H1 (cell line): ENCODE results near the gene CACNA2D3. TPM values are rescaled to one million over a fixed set of nuclear protein-coding genes. Genes with fewer than 3 reads are reported as not detected.

ENCODE experiments used
- CTCF ChIA-PET: fragments of 300-600 bp; sonication (Branson Sonifier 250); formaldehyde crosslinking; loops from one replicate; lab custom pipeline; 2021; ENCODE audit not compliant: partially characterized antibody; lab: Charles Lee
- POLR2A ChIA-PET: fragments of 300-600 bp; sonication (Branson Sonifier 250); formaldehyde crosslinking; loops from one replicate; lab custom pipeline; 2021; ENCODE audit warnings: inconsistent platforms; ENCODE audit not compliant: partially characterized antibody; lab: Charles Lee
- DNase-seq, 2 experiments: peaks; one replicate each; pipeline versions ENCODE4 v3.0.0 to v3.0.0-alpha.2; 2010 to 2022; ENCODE audit warnings: low spot score in 2 of 2, low read depth in 1 of 2, mixed read lengths in 1 of 2
- FAIRE-seq: peaks from 2 replicates; lab custom pipeline; 2011; peaks lifted over from hg19 to GRCh38; lab: Jason Lieb, UNC
- H2AFZ ChIP-seq: 2 replicates; pipeline ENCODE4 v1.8.1; 2012; ENCODE audit warnings: low read length, inconsistent platforms
- H2AK5ac ChIP-seq: 2 replicates; pipeline ENCODE4 v1.6.1; 2013; ENCODE audit warnings: low read depth, low read length
- H2BK120ac ChIP-seq: replicated peaks from 2 replicates; pipeline ENCODE3; 2013; ENCODE audit warnings: low read depth, low read length, inconsistent platforms
- H2BK12ac ChIP-seq: 2 replicates; pipeline ENCODE4 v1.6.1; 2013; ENCODE audit warnings: low read depth, low read length
- H2BK15ac ChIP-seq: 2 replicates; pipeline ENCODE4 v1.6.1; 2013; ENCODE audit warnings: low read length
- H2BK20ac ChIP-seq: 2 replicates; pipeline ENCODE4 v1.6.1; 2013; ENCODE audit warnings: low read length
- H2BK5ac ChIP-seq: 2 replicates; pipeline ENCODE4 v1.6.1; 2013; ENCODE audit warnings: low read depth, low read length
- H3K14ac ChIP-seq: 2 replicates; pipeline ENCODE4 v1.6.1; 2013; ENCODE audit warnings: inconsistent platforms; ENCODE audit not compliant: insufficient read length
- H3K18ac ChIP-seq: 2 replicates; pipeline ENCODE4 v1.6.1; 2013; ENCODE audit warnings: low read length; ENCODE audit errors: extremely low read depth
- H3K23ac ChIP-seq: 2 replicates; pipeline ENCODE4 v1.6.1; 2013; ENCODE audit warnings: inconsistent platforms; ENCODE audit not compliant: insufficient read length
- H3K23me2 ChIP-seq: 2 replicates; pipeline ENCODE4 v1.6.1; 2013; ENCODE audit warnings: low read depth, low read length
- H3K27ac ChIP-seq: 2 replicates; pipeline ENCODE4 v1.6.1; 2011; ENCODE audit warnings: low read depth, low read length, inconsistent platforms
- H3K27me3 ChIP-seq, 4 experiments: replicated peaks in 1 of 4; 1 replicate in 1 of 4; 2 replicates in 3 of 4; pipeline versions ENCODE4 v1.6.1 to v1.8.1; 2011 to 2013; ENCODE audit warnings: low read length in 3 of 4, mild to moderate bottlenecking in 3 of 4, inconsistent platforms in 2 of 4, mixed read lengths in 2 of 4, moderate library complexity in 1 of 4; ENCODE audit not compliant: control insufficient read depth in 3 of 4, insufficient read depth in 3 of 4; ENCODE audit errors: extremely low read depth in 1 of 4
- H3K36me3 ChIP-seq, 4 experiments: 2 replicates each; pipeline versions ENCODE4 v1.6.1 to v1.8.1; 2011 to 2013; ENCODE audit warnings: mild to moderate bottlenecking in 4 of 4, low read length in 3 of 4, moderate library complexity in 2 of 4, control low read depth in 1 of 4, inconsistent platforms in 1 of 4; ENCODE audit not compliant: insufficient read depth in 4 of 4, control insufficient read depth in 2 of 4
- H3K4ac ChIP-seq: replicated peaks from 2 replicates; pipeline ENCODE3; 2013; ENCODE audit warnings: low read length, low read depth, mixed read lengths, inconsistent platforms; ENCODE audit not compliant: insufficient read length
- H3K4me1 ChIP-seq, 4 experiments: replicated peaks in 1 of 4; 1 replicate in 1 of 4; 2 replicates in 3 of 4; pipeline versions ENCODE4 v1.6.1 to v1.8.1; 2011 to 2013; ENCODE audit warnings: low read length in 3 of 4, inconsistent platforms in 2 of 4, mixed read lengths in 1 of 4; ENCODE audit not compliant: insufficient read depth in 4 of 4, control insufficient read depth in 3 of 4
- H3K4me2 ChIP-seq, 2 experiments: 2 replicates each; pipeline versions ENCODE4 v1.6.1 to v1.8.1; 2011 to 2013; ENCODE audit warnings: low read depth in 2 of 2, low read length in 2 of 2, control low read depth in 1 of 2, inconsistent platforms in 1 of 2, mild to moderate bottlenecking in 1 of 2; ENCODE audit not compliant: insufficient read depth in 1 of 2
- H3K4me3 ChIP-seq, 4 experiments: fragments of 200-600, 300-600 bp in 1 of 4; sonication (generic), shearing (Covaris generic), sonication (Bioruptor Twin) in 1 of 4; 2 replicates each; pipeline versions ENCODE4 v1.5.1 to v1.8.1; 2011 to 2016; ENCODE audit warnings: low read length in 4 of 4, low read depth in 3 of 4, control low read depth in 2 of 4, inconsistent platforms in 2 of 4, mild to moderate bottlenecking in 2 of 4, mixed read lengths in 1 of 4, moderate library complexity in 1 of 4; ENCODE audit not compliant: insufficient read depth in 2 of 4; ENCODE audit errors: extremely low read depth in 1 of 4
- H3K56ac ChIP-seq: replicated peaks from 2 replicates; pipeline ENCODE3; 2013; ENCODE audit warnings: low read depth, mild to moderate bottlenecking, mixed read lengths, low read length, inconsistent platforms; ENCODE audit not compliant: insufficient read length
- H3K79me1 ChIP-seq: 2 replicates; pipeline ENCODE4 v1.6.1; 2013; ENCODE audit warnings: low read depth, low read length, control low read depth
- H3K79me2 ChIP-seq, 2 experiments: 2 replicates each; pipeline versions ENCODE4 v1.6.1 to v1.8.1; 2012 to 2013; ENCODE audit warnings: low read length in 2 of 2, mild to moderate bottlenecking in 2 of 2, inconsistent platforms in 1 of 2; ENCODE audit not compliant: insufficient read depth in 2 of 2, control insufficient read depth in 1 of 2
- H3K9ac ChIP-seq, 4 experiments: replicated peaks in 1 of 4; 1 replicate in 1 of 4; 2 replicates in 3 of 4; pipeline versions ENCODE4 v1.6.1 to v1.8.1; 2011 to 2013; ENCODE audit warnings: low read depth in 3 of 4, low read length in 3 of 4, control low read depth in 2 of 4, mild to moderate bottlenecking in 2 of 4, moderate library complexity in 2 of 4, inconsistent platforms in 1 of 4; ENCODE audit errors: extremely low read depth in 1 of 4
- H3K9me3 ChIP-seq, 2 experiments: 2 replicates each; pipeline versions ENCODE4 v1.6.1 to v1.8.1; 2012 to 2013; ENCODE audit warnings: mild to moderate bottlenecking in 2 of 2, moderate library complexity in 2 of 2, control low read depth in 1 of 2, inconsistent platforms in 1 of 2, low read depth in 1 of 2, low read length in 1 of 2, mixed read lengths in 1 of 2; ENCODE audit not compliant: insufficient read depth in 2 of 2
- H4K20me1 ChIP-seq, 2 experiments: replicated peaks in 1 of 2; 2 replicates each; pipeline versions ENCODE3 to v1.8.1; 2011 to 2013; ENCODE audit warnings: inconsistent platforms in 2 of 2, low read length in 2 of 2, mild to moderate bottlenecking in 1 of 2; ENCODE audit not compliant: insufficient read depth in 2 of 2, control insufficient read depth in 1 of 2
- H4K5ac ChIP-seq: 2 replicates; pipeline ENCODE4 v1.6.1; 2013; ENCODE audit warnings: low read length, low read depth, mixed read lengths, inconsistent platforms; ENCODE audit not compliant: insufficient read length
- H4K8ac ChIP-seq: 2 replicates; pipeline ENCODE4 v1.8.0; 2013; ENCODE audit warnings: mild to moderate bottlenecking, moderate library complexity, low read length, inconsistent platforms; ENCODE audit not compliant: insufficient read depth; ENCODE audit errors: extremely low read depth
- H4K91ac ChIP-seq: replicated peaks from 2 replicates; pipeline ENCODE3; 2013; ENCODE audit warnings: low read length, mixed read lengths, inconsistent platforms; ENCODE audit not compliant: insufficient read length
- GTF2F1 ChIP-seq: IDR thresholded peaks from 2 replicates; pipeline ENCODE4 v1.6.1; 2012; ENCODE audit warnings: low read depth, low read length, improper control_type of control experiment, borderline replicate concordance
- RAD21 ChIP-seq, 2 experiments: IDR thresholded peaks in 1 of 2; conservative IDR thresholded peaks in 1 of 2; 2 replicates each; pipeline ENCODE4 v1.6.1; 2011; ENCODE audit warnings: low read depth in 2 of 2, low read length in 2 of 2, improper control_type of control experiment in 1 of 2, inconsistent platforms in 1 of 2, mild to moderate bottlenecking in 1 of 2, moderate library complexity in 1 of 2
- WGBS, 2 experiments: shearing (Covaris generic) in 1 of 2; methylation state at CpG; one replicate each; pipeline versions ENCODE4 v1.1.6 to v1.1.7; 2013 to 2015; ENCODE audit warnings: low lambda C conversion rate in 2 of 2, mixed read lengths in 2 of 2, inconsistent platforms in 1 of 2, low coverage in 1 of 2, missing lambda C conversion rate in 1 of 2; ENCODE audit not compliant: insufficient replicate concordance in 2 of 2, insufficient coverage in 1 of 2, insufficient read length in 1 of 2; ENCODE audit errors: extremely low coverage in 1 of 2, missing lambda C conversion rate in 1 of 2; 5-methylcytosine and 5-hydroxymethylcytosine counted together
- polyA plus RNA-seq, 7 experiments: library from polyadenylated mRNA; depleted of rRNA in 3 of 7; stranded (reverse) in 5 of 7; unstranded in 2 of 7; fragments of >200 nt in 5 of 7; fragments of 200-250 nt in 2 of 7; gene quantifications; 1 replicate in 5 of 7; 2 replicates in 1 of 7; 4 replicates in 1 of 7; pipeline versions ENCODE4 v1.2.1 to v1.2.3, GENCODE V29; 2011 to 2013; ENCODE audit warnings: missing spikeins in 2 of 7, mixed read lengths in 2 of 7
- total RNA-seq: library from RNA; stranded (reverse); fragmentation: NEBNext Ultra II Directional; extraction: Animal tissue kit (Norgen Biotek cat#: 25700); gene quantifications from 2 replicates; pipeline ENCODE4 v1.2.1, GENCODE V29; 2021
- TF ChIP-seq, protein P1 (sequence below), 3 experiments: IDR thresholded peaks; 1 replicate in 2 of 3; 2 replicates in 1 of 3; pipeline versions ENCODE4 v1.5.1 to v1.6.1; 2011; ENCODE audit warnings: low read length in 3 of 3, mild to moderate bottlenecking in 3 of 3, inconsistent platforms in 2 of 3, low read depth in 1 of 3, moderate library complexity in 1 of 3; ENCODE audit not compliant: insufficient read depth in 1 of 3; ENCODE audit errors: control extremely low read depth in 1 of 3

Gene CACNA2D3
- total and polyA plus RNA-seq, 2 of the 8 experiments (the other 6 are each of a cell fraction or from before 2014, with no cell fraction given) = 1.5 to 1.8 TPM

DNA sequence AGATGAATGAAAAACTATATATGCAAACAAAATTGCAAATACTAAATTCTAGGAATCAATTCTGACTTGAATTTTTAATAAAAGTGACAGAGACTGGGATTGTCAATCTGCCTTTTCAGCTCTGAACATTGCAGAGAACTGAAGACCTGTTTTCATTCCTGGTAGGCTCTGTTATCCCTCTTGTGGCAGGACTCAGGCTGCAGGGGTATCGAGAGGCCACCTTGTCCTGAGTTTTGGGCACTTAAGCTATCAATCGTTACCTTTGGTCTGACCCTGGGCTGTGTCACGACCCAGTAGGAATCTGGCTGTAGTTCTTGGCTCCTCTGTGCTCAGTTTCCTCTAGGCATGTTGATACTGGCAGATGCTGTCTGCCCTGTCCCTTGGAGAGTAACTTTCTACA is 238.0 kb downstream of the CACNA2D3 start:
- ChIA-PET CTCF (interaction anchor here (0.7 to 4.7 kb wide), 9 partner anchors 14 to 422 kb away, joined by 3 to 28 read pairs (median 3); no protein-coding TSS in a partner anchor), POLR2A (no interaction called here)
- no peak overlapping the region for H3K4ac ChIP-seq
- H4K20me1 ChIP-seq = no peaks in the 10 kb centered on the region
- no peak overlapping the region for H2BK120ac ChIP-seq
- H3K9ac ChIP-seq = no peak overlapping the region
- H4K8ac ChIP-seq = no peak overlapping the region
- no peak overlapping the region for H3K23ac ChIP-seq
- H2BK12ac ChIP-seq = no peak overlapping the region
- H3K23me2 ChIP-seq = no peaks in the 10 kb centered on the region
- H3K36me3 ChIP-seq = no peaks in the 10 kb centered on the region
- 85% methylated on average over 3 of the region's 3 CpGs; no CpG with 5 or more reads in 1 of the 2 experiments for WGBS, 2 experiments
- H3K27me3 ChIP-seq = no peaks in the 10 kb centered on the region
- H4K91ac ChIP-seq = no peak overlapping the region
- H2AK5ac ChIP-seq = no peak overlapping the region
- H2AFZ ChIP-seq = no peak overlapping the region
- H4K5ac ChIP-seq = no peak overlapping the region
- no peak overlapping the region for H2BK5ac ChIP-seq
- H3K4me1 ChIP-seq = peaks cover 0 to 2% (median 0%) of the 10 kb centered on the region in 4 experiments; a peak in 2 of 7 replicates
- no peak overlapping the region for H3K4me3 ChIP-seq
- no peaks in the 10 kb centered on the region for H3K79me1 ChIP-seq
- H3K9me3 ChIP-seq = no peaks in the 10 kb centered on the region
- no peak overlapping the region for H3K18ac ChIP-seq
- DNase-seq (no peak), FAIRE-seq (no peak)
- H3K56ac ChIP-seq = no peak overlapping the region
- H3K79me2 ChIP-seq = no peaks in the 10 kb centered on the region
- no peak overlapping the region for H3K27ac ChIP-seq
- H2BK15ac ChIP-seq = no peak overlapping the region
- TF ChIP-seq GTF2F1 = no peak
- TF ChIP-seq, protein P1, sequence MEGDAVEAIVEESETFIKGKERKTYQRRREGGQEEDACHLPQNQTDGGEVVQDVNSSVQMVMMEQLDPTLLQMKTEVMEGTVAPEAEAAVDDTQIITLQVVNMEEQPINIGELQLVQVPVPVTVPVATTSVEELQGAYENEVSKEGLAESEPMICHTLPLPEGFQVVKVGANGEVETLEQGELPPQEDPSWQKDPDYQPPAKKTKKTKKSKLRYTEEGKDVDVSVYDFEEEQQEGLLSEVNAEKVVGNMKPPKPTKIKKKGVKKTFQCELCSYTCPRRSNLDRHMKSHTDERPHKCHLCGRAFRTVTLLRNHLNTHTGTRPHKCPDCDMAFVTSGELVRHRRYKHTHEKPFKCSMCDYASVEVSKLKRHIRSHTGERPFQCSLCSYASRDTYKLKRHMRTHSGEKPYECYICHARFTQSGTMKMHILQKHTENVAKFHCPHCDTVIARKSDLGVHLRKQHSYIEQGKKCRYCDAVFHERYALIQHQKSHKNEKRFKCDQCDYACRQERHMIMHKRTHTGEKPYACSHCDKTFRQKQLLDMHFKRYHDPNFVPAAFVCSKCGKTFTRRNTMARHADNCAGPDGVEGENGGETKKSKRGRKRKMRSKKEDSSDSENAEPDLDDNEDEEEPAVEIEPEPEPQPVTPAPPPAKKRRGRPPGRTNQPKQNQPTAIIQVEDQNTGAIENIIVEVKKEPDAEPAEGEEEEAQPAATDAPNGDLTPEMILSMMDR (IDR thresholded peaks at IDR 0.05; ENCODE audit: control extremely low read depth in 1 of 3, insufficient read depth in 1 of 3, low read depth in 1 of 3, low read length in 3 of 3) = peak; percentile 42 to 53 (median 46)
- peak; percentile 48 to 64 for TF ChIP-seq RAD21 (IDR thresholded peaks at IDR 0.05 in 1 of 2, conservative IDR thresholded peaks at IDR 0.05 in 1 of 2; ENCODE audit: low read depth in 2 of 2, low read length in 2 of 2)
- no peak overlapping the region for H2BK20ac ChIP-seq
- no peak overlapping the region for H3K4me2 ChIP-seq
- H3K14ac ChIP-seq = no peak overlapping the region
